GM19438 (cell line): ENCODE measurements around the gene SIMC1.
"Not testable (repeated sequence)": the region's sequence is repeated elsewhere in the genome, so short reads cannot be mapped to it uniquely, and the experiment has no call there.

ENCODE experiments used
- ATAC-seq: cut with Tn5 transposase; IDR thresholded peaks from one replicate; pipeline ENCODE4 v1.9.1; 2021; ENCODE audit warnings: low read depth; ENCODE audit not compliant: unreplicated experiment

SIMC1 gene

DNA sequence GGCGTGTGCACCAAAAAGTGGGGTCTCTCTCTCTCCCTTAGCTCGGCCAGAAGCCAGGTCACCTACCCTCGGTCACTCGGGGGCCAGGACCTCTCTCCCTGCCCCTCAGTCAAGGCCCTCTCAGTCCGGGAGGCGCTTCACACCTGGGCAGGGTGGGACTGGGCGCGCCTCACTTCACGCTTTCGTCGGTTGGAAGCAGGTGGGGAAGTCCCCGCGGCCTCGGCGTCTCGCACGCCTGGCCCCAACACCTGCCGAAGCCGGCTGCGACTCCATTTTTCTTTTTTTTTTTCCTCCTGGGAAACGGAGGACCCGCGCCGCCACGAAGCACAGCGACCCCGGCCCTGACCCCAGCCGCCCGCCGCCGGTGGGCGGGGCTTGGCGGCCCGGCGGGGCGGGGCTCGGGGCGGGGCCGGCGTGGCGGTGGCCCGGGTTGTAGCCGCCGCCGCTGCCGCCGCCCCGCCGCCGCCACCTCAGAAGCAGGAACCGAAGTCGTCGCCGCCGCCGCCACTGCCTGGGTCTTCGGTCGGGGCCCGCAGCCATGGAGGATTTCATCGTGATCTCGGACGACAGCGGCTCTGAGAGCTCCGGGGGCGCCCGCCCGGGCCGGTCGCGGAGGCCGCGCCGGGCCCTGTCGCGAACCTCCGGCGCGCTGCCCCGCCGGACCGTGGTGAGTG is at the start of gene SIMC1:
Gene SIMC1 (plus strand): TSS at position 454 of the 674 bp plus-strand sequence. CDS start 85 bp downstream, at position 539.
- peak; percentile 65 for ATAC-seq

DNA sequence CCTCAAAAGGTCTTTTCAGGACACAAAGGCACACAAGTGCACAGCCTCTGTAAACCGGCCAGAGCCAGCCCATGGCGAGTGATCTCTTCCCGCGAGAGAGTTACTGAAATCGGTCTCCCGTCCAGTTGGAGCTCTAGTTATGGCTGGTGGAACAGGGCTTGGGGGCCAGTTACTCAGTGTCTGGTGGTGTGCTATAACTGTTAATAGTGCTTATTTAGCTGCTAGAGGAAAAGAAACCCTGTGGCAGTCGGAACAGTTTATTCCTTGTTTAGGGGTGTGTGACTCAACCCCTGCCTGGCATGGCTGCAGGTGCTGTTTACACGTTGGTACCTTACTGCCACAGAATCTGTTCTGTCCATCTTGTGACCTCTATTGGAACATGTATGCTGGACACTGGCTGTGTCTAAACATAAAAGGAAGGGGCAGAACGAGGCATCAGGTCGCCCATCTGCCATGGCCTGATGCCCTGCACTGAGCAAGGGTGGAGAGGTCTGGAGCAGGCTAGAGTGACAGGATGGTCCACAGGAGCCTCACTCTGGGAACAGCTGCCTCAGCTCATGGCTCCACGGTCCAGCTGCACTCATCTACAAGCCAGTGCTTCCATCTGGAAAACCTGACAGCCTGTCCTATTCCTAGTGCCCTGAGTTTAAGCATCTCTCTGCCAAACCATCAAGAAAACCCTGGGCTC is 49.6 kb upstream of the SIMC1 start:
- ATAC-seq = no peak

DNA sequence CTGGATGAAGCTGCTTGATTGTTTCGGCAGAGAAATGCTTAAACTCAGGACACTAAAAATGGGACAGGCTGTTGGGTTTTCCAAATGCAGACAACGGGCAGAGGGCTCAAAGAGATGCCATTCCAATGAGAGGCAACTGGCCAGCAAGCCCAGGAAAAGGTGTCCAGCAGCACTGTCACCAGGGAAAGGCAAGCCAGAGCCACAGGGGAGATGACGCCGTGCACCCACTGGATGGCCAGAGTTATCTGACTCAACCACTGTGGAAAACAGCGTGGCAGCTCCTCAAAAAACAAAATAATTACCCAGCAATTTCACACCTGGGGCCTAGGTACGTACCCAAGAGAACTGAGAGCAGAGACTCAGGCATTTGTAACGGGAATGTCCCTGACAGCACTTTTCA is 48.4 kb upstream of the SIMC1 start:
- ATAC-seq = no peak

DNA sequence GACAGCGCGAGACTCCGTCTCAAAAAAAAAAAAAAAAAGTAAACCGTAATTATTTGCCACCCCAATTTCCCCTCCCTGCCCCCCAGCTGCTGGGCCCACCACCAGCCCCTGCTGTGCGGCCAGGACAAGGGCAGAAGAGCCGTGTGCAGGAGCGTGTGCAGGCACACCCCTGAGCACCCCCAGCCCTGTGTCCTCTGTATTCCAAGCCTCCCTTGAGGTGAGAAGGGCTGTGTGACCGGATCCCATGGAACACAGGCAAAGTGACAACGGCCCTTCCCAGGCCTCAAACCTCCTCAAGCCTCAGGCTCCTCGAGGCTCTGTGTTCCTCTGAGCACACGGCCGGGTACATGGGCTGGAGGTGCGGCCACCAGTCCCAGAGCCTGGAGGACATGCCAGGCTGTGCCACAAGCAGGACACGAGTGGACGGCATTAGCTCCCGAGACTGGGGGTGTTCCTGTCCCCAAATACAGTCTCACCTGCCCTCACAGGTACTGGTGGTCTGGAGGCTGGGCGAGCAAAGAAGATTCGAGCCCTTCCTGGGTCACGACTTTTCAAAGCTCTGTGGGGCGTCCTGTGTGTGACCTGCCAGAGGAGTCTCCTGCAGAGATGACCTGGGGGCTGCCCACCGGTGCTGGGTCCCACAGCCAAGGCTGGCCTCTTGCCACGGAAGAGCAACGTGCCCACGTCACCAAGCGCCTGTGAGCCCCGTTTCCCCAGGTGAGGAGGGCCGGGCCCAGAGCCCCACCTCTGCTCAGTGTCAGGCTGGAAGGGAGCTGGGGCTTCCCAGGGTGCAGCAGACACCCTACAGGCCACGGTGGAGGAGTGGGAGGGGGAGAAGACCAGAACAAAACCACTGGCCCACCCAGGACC is 47.1 kb upstream of the SIMC1 start:
- no peak for ATAC-seq

DNA sequence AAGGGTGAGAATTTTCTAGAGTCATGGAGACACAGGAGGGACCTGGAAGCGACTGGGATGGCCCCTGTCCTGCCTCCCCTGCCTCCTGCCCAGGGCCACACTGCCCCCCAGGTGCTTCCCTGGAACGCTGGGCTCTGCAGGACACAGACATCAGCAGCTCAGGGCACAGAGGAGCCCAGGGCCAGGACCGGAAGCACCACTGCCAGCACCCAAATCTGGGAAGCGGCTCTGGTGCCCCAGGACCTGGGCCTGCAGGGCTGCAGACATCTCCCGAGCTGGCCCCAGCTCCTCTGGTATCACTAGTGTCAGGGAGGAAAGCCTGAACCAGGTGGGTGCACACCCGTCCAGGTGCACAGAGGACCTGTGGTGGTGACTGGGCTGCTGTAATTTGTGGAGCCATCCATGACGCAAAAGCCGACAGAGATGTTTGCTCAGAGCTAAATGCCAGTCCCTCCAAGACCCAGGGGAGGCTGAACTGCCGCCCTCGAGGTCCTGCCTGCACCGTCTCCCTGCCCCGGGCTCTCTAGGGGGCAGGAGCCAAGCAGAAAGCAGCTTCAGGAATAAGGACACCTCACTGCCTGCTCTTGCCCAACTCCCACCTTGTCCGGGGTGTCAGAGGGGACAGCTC is 46.0 kb upstream of the SIMC1 start:
- no peak for ATAC-seq

DNA sequence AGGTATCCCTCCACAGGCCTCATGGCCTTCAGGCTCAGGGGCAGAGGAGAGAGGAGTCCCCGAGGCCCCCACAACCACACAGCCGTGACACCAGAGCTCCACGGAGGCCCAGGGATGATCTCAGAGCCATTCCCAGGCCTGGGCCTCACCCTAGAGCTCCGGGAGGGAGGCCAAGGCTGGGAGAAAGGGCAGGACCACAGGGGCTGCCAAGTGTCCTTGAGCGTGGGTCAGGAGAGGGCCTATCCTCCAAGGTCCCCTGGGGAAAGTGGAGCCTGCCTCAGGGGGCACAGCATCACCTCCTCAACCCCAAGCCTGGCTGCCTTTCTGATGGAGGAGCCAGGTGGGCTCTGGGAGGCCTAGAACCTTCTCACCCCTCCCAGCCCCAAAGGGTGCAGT is 45.5 kb upstream of the SIMC1 start:
- ATAC-seq = not testable (repeated sequence)

DNA sequence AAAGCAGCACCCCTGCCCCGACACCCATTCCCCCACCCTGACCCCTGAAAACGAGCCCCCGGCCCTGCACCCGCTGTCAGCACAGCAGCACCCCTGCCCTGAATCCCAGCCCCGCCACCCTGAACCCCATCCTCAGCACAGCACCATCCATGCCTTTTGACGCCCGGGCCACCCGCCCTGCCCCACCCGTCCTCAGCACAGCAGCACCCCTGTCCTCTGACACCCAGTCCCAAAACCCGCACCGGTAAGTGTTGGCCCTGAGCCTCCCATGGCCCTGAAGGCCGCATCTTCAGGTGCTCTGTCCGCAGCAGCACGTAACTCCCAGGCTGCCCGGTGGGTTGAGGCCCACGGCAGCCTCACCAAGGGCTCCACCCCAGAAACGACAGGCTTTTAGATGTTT is 44.6 kb upstream of the SIMC1 start:
- ATAC-seq = not testable (repeated sequence)

DNA sequence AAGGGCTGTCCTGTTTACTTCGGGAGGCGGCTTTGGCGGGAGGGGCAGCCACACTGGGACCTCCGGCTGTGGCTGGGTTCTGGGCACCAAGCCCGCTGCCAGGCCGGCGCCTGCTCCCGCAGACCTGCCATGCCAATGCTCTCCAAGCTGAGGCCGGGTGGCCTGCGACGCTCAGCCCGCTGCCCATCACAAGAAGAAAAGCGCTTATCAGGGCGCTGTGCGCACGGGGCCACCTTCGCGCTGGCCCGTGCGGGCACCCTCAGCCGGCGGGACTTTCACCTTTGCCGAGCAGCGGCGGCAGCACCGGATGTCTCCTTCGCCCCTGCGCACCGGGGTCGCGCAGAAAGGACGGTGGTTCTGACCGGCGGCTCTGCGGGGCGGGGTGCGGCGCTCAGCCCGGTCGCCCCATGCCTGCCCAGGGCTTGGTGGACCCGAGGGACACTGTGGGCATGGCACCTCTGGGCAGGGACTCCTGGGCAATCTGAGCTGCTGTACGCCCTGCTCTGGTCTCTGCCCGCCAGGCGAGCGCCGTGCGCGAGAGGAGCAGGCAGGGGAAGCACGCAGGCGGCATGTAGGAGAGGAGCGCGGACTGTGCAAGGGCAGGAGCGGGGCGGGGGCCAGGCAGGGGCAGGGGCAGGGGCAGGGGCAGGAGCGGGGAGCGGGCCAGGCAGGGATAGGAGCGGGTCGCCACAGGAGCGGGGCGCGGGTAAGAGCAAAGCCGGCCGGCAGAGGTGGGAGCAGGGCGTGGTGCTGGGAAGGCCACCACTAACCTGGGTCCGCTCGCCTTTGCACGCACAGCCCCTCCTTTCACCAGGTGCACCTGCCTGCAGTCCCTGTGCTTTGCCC is 43.8 kb upstream of the SIMC1 start:
- not testable (repeated sequence) for ATAC-seq

DNA sequence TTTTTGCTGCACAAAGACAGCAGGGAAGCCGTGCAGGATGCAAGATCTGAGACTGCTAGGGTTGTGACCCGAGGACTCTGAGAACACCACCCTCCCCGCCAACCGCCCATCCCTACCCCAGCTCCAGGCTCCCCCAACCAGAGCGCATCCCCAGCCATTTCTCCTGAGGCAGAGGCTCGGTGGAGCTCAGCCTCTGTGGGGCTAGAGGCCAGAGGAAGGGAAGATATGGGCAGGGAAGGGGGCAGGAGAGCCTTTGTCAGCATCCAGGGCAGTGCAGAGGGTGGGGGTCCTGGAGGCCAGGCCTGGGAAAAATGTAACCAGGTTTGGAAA is 43.2 kb upstream of the SIMC1 start:
- not testable (repeated sequence) for ATAC-seq

DNA sequence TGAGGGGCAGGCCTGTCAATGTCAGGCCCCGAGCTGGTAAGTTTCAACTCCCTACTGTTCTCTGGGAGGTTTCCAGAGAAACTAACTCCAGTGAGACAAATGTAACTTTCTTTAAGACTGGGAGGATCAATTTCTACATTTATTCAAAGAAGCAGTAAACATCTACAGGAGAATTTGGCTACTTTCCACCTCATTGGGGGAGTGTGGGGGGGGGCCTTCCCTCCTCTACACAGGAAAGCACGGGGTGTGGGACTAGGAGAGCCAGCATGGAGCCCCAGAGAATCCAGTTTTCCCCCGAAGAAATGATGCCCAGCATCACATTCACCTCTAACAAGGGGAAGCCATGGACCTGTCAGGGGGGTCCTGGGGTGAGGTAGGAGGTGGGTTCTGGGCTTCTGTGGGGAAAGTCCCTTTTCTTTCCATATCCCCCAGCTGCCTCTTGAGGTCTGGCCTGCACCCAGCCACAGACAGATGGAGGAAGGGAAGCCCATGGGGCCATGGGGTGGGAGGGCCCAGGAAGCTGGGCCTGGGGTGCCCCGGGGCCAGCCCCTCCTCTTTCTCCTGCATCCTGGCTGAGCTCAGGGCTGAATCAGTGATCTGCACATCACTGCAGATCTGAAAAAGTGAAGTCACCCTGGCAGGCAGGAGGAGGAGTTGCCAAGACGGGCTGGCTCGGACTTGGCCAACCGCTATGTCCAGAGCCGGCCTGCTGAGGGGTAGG is 42.6 kb upstream of the SIMC1 start:
- not testable (repeated sequence) for ATAC-seq

DNA sequence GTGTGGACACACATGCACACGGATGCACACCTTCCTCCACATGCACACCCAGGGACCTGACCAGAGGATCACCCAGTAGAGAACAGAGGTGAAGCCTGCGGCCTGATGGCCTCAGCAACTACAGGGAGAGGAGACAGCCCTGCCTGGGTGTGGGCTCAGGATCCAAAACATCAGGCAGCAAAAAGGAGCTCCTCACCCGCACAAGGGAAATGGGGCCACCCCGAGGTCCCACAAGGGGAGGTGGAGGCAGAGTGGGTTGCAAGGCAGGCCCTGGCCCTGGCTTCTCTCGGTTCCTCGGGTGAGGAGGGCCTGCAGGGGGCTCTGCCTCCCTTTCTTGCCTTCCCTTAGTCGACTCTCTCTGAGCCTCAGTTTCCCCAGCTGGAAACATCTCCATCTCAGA is 41.4 kb upstream of the SIMC1 start:
- not testable (repeated sequence) for ATAC-seq

DNA sequence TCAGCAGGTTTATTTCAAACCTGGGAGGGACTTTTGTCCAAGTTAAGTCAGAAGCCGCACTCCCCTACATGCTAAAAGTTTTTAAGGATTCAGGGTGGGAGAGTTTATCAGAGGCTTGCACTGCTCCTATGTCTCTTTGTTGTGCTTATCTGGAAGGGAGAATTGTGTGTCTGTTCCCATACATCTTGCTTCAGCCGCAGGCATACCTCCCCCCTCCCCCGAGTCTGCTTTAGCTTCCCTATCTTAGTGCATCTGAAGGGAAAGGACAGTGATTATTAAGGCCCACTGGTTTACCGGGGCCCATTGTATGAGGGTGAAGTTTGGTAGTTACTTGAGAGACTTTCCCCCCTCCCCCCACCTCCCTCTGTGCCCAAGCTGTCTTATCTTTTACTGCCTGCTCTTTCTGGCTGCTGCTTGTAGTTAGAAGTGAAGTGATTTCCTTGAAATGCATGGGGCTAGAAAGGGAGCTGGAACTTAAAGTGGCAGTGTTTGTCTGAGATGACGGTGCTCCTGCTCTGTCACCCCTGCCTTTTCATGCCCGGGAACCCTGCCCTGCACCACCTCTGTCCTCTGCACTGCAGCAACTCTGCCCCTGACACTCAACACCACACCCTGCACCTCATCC is 40.9 kb upstream of the SIMC1 start:
- not testable (repeated sequence) for ATAC-seq

DNA sequence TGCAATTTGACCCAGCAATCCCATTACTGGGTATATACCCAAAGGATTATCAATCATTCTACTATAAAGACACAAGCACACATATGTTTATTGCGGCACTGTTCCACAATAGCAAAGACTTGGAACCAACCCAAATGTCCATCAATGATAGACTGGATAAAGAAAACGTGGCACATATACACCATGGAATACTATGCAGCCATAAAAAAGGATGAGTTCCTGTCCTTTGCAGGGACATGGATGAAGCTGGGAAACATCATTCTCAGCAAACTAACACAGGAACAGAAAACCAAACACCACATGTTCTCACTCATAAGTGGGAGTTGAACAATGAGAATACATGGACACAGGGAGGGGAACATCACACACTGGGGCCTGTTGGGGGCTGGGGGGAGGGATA is 39.9 kb upstream of the SIMC1 start:
- ATAC-seq = not testable (repeated sequence)

DNA sequence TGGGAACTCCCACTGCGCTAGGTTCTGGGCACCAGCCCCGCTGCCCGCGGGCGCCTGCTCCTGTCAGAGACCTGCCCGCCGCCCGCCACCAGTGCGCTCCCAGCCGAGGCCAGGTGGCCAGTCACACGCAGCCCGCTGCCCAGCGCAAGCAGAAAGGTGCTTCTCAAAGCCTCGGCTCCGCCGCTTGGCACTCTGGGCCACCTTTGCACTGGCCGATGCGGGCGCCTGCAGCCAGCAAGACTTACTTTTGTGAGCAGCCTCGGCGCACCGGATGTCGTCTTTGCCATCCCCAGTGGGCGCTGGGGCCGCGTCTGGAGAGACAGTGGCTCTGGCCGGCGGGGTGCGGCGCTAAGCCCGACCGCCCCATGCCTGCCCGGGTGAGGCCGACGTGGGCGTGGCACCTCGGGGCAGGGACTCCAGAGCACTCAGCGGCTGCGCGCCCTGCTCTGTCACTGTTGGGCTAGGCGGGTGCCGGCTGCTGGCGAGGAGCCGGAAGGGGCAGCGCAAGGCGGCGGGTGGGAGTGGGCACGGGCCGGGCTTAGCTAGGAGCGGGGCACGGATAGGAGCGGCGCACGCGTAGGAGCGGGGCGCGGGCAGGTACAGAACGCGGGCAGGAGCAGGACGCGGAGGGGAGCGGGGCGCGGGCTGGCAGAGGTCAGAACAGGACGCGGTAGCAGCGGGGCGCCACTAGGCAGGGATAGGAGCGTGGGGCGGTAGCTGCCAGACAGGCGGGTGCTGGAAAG is 39.1 kb upstream of the SIMC1 start:
- not testable (repeated sequence) for ATAC-seq

DNA sequence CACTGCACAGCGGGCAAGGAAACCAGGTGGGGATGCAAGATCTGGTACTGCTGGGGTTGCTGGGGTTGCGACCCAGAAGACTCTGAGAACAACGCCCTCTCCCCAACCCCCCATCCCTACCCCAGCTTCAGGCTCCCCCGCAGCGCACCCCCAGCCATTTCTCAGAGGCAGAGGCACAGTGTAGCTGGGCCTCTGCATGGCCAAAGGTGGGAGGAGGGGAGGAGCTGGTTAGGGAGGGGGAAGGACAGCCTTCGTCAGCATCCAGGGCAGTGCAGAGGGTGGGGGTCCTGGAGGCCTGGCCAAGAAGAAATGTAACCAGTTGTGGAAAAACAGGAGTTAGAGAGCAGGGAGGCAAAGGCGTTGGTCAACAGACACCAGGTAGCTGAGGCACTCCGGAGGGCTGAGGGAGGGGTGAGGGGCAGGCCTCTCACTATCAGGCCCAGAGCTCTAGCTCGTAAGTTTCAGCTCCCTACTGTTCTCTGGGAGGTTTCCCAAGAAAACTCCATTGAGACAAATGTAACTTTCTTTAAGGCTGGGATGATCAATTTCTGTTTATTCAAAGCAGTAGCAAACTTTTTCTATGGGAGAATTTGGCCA is 38.3 kb upstream of the SIMC1 start:
- ATAC-seq = not testable (repeated sequence)

DNA sequence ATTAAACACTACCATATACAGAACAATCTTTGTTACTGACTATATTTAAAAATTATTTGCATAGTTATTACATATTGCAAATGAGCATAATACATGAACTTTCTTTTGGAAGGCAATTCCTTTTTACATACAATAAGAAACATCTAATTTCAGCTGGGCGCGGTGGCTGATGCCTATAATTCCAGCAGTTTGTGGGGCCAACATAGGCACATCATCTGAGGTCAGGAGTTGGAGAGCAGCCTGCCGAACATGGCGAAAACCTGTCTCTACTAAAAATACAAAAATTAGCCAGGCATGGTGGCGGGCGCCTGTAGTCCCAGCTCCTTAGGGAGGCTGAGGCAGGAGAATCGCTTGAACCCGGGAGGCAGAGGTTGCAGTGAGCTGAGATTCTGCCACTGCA is 36.4 kb upstream of the SIMC1 start:
- ATAC-seq = no peak

DNA sequence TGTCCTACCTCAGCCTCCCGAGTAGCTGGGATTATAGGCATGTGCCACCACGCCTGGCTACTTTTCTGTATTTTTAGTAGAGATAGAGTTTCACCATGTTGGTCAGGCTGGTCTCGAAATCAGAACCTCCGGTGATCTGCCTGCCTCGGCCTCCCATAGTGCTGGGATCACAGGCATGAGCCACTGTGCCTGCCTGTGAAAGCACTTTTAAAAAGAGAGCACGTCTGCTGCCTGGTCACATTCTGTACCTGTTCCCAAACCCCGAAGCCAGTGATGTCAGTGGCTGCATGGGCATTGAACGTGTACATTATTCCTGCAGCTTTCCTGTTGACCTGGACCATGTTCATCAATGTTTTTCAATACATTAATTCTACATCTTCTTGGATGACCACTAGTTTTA is 35.1 kb upstream of the SIMC1 start:
- no peak for ATAC-seq

DNA sequence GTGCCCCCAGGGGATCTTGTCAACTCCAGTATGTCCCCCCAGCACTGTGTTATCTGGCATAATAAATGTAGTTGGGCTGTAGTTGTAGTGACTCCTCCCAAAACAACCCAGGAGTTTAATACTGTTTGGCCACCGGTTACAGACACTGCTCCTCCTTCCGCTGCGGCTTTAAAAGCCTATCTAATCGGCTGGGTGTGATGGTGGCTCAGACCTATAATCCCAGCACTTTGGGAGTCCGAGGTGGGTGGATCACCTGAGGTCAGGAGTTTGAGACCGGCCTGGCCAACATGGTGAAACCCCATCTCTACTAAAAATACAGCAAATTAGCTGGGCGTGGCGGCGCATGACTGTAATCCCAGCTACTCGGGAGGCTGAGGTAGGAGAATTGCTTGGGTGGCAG is 34.7 kb upstream of the SIMC1 start:
- not testable (repeated sequence) for ATAC-seq
